OCI-LY1 (cell line): Measurements from ENCODE around the gene ARL17B.
A peak's percentile ranks its signal among the peaks of the same experiment; 100 is the strongest.
"Not testable (repeated sequence)": the region's sequence is repeated elsewhere in the genome, so short reads cannot be mapped to it uniquely, and the experiment has no call there.

ENCODE experiments used
- H2AFZ ChIP-seq: fragments of 200-600 bp; sonication (generic), shearing (Covaris generic); 2 replicates; pipeline ENCODE4 v1.6.0; 2014; ENCODE audit warnings: antibody characterized with exemption, mild to moderate bottlenecking, low read length
- H3F3A ChIP-seq: fragments of 200-600 bp; sonication (generic), shearing (Covaris generic); 2 replicates; pipeline ENCODE4 v1.6.0; 2014; ENCODE audit warnings: mild to moderate bottlenecking, antibody characterized with exemption, low read length, moderate library complexity; ENCODE audit not compliant: insufficient read depth
- H3K27ac ChIP-seq: fragments of 200-600 bp; sonication (generic); 2 replicates; pipeline ENCODE4 v1.5.1; 2014; ENCODE audit warnings: low read length, mixed run types, mild to moderate bottlenecking, low read depth; ENCODE audit not compliant: poor library complexity, severe bottlenecking
- H3K27me3 ChIP-seq: fragments of 200-600 bp; sonication (generic); 2 replicates; pipeline ENCODE4 v1.6.0; 2014; ENCODE audit warnings: antibody characterized with exemption, mild to moderate bottlenecking, low read length, moderate library complexity; ENCODE audit not compliant: insufficient read depth
- H3K36me3 ChIP-seq: fragments of 200-600 bp; sonication (generic); 2 replicates; pipeline ENCODE4 v1.6.1; 2014; ENCODE audit warnings: mild to moderate bottlenecking, antibody characterized with exemption, low read length, moderate library complexity, mixed read lengths; ENCODE audit not compliant: insufficient read depth
- H3K4me1 ChIP-seq: fragments of 200-600 bp; sonication (generic); 2 replicates; pipeline ENCODE4 v1.5.1; 2014; ENCODE audit warnings: mild to moderate bottlenecking, low read length, moderate library complexity; ENCODE audit not compliant: insufficient read depth, severe bottlenecking
- H3K4me2 ChIP-seq: fragments of 200-600 bp; sonication (generic), shearing (Covaris generic); 2 replicates; pipeline ENCODE4 v1.6.1; 2014; ENCODE audit warnings: low read length
- H3K4me3 ChIP-seq: fragments of 200-600 bp; sonication (generic); 2 replicates; pipeline ENCODE4 v1.5.1; 2014; ENCODE audit warnings: low read length, low read depth, mild to moderate bottlenecking, mixed read lengths; ENCODE audit not compliant: poor library complexity, severe bottlenecking
- H3K79me2 ChIP-seq: fragments of 200-600 bp; shearing (Covaris generic); 2 replicates; pipeline ENCODE4 v1.6.1; 2016; ENCODE audit warnings: mixed run types, low read length, mixed read lengths; ENCODE audit not compliant: insufficient read depth
- H3K9ac ChIP-seq: fragments of 200-600 bp; sonication (generic), shearing (Covaris generic); 2 replicates; pipeline ENCODE4 v1.6.1; 2014; ENCODE audit warnings: mild to moderate bottlenecking, low read length, mixed read lengths
- H3K9me2 ChIP-seq: fragments of 200-600 bp; sonication (generic), shearing (Covaris generic); 2 replicates; pipeline ENCODE4 v1.6.1; 2014; ENCODE audit warnings: low read depth, mild to moderate bottlenecking, low read length, mixed read lengths
- H3K9me3 ChIP-seq: fragments of 200-600 bp; shearing (Covaris generic); 2 replicates; pipeline ENCODE4 v1.6.1; 2014; ENCODE audit warnings: low read length, mixed read lengths
- H4K20me1 ChIP-seq: fragments of 200-600 bp; sonication (generic), shearing (Covaris generic); 2 replicates; pipeline ENCODE4 v1.6.0; 2016; ENCODE audit warnings: mild to moderate bottlenecking, low read length; ENCODE audit not compliant: insufficient read depth
- TF ChIP-seq, protein P1 (sequence below): fragments of 200-600 bp; sonication (generic), shearing (Covaris generic); IDR thresholded peaks from 2 replicates; pipeline ENCODE4 v1.5.1; 2017; ENCODE audit warnings: mild to moderate bottlenecking, antibody characterized with exemption, low read length, moderate library complexity, mixed read lengths

ARL17B gene

DNA sequence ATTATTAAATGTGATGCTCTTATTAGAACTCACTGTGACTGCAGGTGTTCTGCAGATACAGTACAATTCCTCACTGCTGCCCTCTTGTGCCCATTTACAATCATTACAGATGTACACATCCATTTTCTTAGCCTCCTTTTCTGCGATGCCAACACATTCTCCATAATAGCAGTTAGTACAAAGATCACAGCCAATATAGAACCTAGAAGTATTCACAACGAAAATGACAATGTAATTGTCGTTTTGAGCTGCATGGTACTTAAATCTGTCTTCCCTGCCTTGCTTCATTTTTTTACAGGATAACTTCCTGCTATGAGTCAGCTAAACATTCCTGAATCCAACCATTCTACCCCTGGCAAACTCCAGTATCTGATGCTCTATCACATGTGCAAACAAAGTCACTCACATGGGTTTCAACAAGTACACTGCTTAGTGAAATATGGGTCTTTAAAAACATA is 74.8 kb downstream of the ARL17B start:
- H3K9me3 ChIP-seq, H3K9me2 ChIP-seq, H4K20me1 ChIP-seq, H3K27me3 ChIP-seq, H3K4me2 ChIP-seq, H3K79me2 ChIP-seq, H3K27ac ChIP-seq, H3K36me3 ChIP-seq, H3K9ac ChIP-seq, H2AFZ ChIP-seq, H3F3A ChIP-seq, H3K4me3 ChIP-seq: not testable (repeated sequence)
- TF ChIP-seq, protein P1, sequence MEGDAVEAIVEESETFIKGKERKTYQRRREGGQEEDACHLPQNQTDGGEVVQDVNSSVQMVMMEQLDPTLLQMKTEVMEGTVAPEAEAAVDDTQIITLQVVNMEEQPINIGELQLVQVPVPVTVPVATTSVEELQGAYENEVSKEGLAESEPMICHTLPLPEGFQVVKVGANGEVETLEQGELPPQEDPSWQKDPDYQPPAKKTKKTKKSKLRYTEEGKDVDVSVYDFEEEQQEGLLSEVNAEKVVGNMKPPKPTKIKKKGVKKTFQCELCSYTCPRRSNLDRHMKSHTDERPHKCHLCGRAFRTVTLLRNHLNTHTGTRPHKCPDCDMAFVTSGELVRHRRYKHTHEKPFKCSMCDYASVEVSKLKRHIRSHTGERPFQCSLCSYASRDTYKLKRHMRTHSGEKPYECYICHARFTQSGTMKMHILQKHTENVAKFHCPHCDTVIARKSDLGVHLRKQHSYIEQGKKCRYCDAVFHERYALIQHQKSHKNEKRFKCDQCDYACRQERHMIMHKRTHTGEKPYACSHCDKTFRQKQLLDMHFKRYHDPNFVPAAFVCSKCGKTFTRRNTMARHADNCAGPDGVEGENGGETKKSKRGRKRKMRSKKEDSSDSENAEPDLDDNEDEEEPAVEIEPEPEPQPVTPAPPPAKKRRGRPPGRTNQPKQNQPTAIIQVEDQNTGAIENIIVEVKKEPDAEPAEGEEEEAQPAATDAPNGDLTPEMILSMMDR, result peak; percentile 54
- H3K4me1 ChIP-seq, result peaks cover 14% of the 10 kb centered on the region

DNA sequence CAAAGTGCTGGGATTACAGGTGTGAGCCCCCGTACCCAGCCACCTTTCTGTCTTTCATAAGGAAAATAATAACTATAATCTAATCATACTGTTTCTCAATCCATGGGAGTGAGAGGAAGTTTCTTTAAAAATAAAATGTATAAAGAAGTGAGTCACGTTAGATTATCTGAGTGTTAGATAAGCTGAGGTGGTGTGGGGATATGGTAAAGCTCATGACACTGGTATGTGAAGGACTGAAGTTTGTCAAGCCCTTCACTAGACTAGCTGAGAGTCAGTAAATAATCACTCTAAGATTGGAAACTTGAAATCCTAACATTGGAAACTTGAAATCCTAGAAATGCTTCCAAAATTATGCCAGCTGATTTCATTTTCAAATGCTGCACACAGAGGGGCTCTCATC is 76.1 kb downstream of the ARL17B start:
- H3K4me2 ChIP-seq, H4K20me1 ChIP-seq, H3F3A ChIP-seq, H3K27me3 ChIP-seq, H3K9me2 ChIP-seq, H3K9me3 ChIP-seq, H3K27ac ChIP-seq, H2AFZ ChIP-seq, H3K36me3 ChIP-seq, H3K9ac ChIP-seq, H3K4me1 ChIP-seq, H3K79me2 ChIP-seq, H3K4me3 ChIP-seq: not testable (repeated sequence)

DNA sequence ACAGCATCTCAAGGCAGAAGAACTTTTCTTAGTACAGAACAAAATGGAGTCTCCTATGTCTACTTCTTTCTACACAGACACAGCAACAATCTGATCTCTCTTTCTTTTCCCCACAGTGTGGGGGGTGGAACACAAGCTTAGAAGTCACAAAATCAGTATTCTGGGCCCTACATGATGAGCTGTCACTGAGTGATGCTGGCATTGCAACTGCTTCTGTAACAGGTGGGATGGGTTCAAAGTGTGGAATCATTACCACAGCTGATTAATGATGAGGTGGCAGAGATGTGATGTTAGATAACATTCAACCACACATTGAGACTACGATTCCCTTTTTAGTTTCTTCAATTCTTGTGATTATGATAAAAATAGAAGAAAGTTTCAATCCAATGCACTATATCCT is 77.1 kb downstream of the ARL17B start:
- H3K4me1 ChIP-seq, H3K9me2 ChIP-seq, H3K27ac ChIP-seq, H3F3A ChIP-seq, H3K9me3 ChIP-seq, H3K27me3 ChIP-seq, H3K9ac ChIP-seq, H3K4me2 ChIP-seq, H3K36me3 ChIP-seq, H3K4me3 ChIP-seq, H4K20me1 ChIP-seq, H3K79me2 ChIP-seq, H2AFZ ChIP-seq: not testable (repeated sequence)

DNA sequence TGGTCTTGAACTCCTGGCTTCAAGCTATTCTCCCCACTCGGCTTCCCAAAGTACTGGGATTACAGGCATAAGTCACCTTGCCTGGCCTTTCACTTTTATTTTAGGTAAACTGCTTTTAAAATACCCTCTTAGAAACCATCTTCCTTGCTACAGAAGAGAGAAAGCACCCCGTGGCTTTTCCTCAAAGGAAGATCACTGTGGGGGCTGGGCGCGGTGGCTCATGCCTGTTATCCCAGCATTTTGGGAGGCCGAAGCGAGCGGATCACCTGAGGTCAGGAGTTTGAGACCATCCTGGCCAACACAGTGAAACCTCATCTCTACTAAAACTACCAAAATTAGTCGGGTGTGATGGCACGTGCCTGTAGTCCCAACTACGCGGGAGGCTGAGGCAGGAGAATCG is 78.9 kb downstream of the ARL17B start:
- not testable (repeated sequence) for H3K9me3 ChIP-seq, H3K27ac ChIP-seq, H3K27me3 ChIP-seq, H2AFZ ChIP-seq, H3F3A ChIP-seq, H4K20me1 ChIP-seq, H3K4me3 ChIP-seq, H3K36me3 ChIP-seq, H3K79me2 ChIP-seq, H3K9ac ChIP-seq, H3K9me2 ChIP-seq, H3K4me1 ChIP-seq, H3K4me2 ChIP-seq

DNA sequence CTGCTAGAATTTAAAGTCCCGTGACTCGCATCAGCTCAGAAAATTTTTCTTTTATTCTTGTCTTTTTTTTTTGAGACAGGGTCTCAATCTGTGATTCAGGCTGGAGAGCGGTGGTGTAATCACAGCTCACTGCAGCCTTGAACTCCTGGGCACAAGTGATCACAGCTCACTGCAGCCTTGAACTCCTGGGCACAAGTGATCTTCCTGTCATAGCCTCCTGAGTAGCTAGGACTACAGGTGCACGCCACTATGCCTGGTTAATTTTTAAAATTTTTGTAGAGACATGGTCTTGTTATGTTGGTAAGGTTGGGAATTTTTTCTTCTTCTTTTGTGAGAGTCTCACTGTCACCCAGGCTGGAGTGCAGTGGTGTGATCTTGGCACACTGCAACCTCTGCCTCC is 80.2 kb downstream of the ARL17B start:
- not testable (repeated sequence) for H3K36me3 ChIP-seq, H3K4me3 ChIP-seq, H3F3A ChIP-seq, H3K79me2 ChIP-seq, H4K20me1 ChIP-seq, H3K4me1 ChIP-seq, H3K9me2 ChIP-seq, H3K4me2 ChIP-seq, H3K9ac ChIP-seq, H3K27me3 ChIP-seq, H3K27ac ChIP-seq, H2AFZ ChIP-seq, H3K9me3 ChIP-seq

DNA sequence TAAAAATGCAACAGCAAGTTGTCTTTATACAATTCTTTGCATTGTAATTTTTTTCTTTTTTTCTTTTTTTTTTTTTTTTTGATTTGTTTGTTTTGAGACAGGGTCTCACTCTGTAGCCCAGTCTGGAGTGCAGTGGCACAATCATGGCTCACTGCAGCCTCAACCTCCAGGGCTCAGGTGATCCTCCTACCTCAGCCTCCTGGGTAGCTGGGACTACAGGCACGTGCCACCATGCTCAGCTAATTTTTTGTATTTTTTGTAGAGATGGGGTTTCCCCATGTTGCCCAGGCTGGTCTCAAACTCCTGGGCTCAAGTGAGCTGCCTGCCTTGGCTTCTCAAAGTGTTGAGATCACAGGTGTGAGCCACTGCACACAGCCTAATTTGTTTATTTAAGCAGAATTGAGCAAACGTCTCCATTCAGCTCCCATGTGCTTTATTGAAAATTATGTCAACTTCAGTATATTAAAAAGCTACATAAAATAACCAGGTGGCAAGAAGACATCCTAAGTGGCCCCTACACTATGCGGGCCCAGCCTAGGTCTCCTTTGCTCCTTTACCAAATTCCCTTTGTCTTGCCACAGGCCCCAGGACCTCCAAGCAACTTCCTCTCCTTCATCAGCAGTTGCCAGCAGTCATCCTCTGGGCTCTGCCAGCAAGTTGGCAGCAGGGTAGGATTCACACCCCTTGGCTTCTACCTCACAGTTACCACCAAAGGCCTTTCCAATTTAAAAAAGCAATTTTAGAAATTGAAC is 84.7 kb downstream of the ARL17B start:
- not testable (repeated sequence) for H3K79me2 ChIP-seq, H3K9me3 ChIP-seq, H3K9ac ChIP-seq, H3K27ac ChIP-seq, H3K4me1 ChIP-seq, H3K4me3 ChIP-seq, H3K27me3 ChIP-seq, H3F3A ChIP-seq, H4K20me1 ChIP-seq, H3K36me3 ChIP-seq, H3K9me2 ChIP-seq, H2AFZ ChIP-seq, H3K4me2 ChIP-seq
